Right ventricle myocardium inferior (tissue), 1 donor: Measurements from ENCODE around the gene CNR2. TPM values are rescaled to one million over a fixed set of nuclear protein-coding genes. Genes with fewer than 3 reads are reported as not detected.
"Not testable (repeated sequence)": the region's sequence is repeated elsewhere in the genome, so short reads cannot be mapped to it uniquely, and the experiment has no call there.

ENCODE experiments used
- ATAC-seq: fragments of 200-7000 bp; cut with Tn5 transposase; one replicate; pipeline ENCODE4 v1.9.1; 2020; ENCODE audit warnings: mild to moderate bottlenecking, moderate library complexity
- DNase-seq: peaks from one replicate; pipeline ENCODE4 v3.0.0; 2021; ENCODE audit errors: missing footprints
- intact Hi-C: fragments of 100-400 bp; cut with DNase I; formaldehyde crosslinking; loops from one replicate; pipeline ENCODE4 v1.11.0; 2022
- total RNA-seq: library from RNA; stranded (reverse); fragmentation: NEBNext Ultra II Directional; extraction: Animal tissue kit (Norgen Biotek cat#: 25700); gene quantifications from one replicate; pipeline ENCODE4 v1.2.1, GENCODE V29; 2021
- donor health status: DM: no; HTN: yes; CAD: no; lungs with severe emphysema.

CNR2 gene
- total RNA-seq, 1 donor from 2014 or later = not detected

DNA sequence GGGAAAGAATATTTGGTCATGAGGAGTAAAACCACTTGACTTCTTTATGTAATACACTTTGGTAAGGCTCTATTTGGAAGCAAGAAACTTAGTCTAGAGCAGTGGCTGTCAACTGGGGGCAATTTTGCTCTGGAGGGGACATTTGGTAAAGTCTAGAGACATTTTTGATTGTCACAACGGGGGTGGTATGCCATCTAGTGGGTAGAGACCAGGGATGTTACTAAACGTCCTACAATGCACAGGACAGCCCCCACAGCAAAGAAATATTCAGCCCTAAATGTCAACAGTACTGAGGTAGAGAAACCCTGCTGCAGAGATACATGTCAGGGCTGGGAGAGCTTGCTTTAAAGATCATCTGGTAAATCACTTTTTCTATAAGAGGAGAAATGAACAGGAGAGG, 58.6 kb downstream of the CNR2 start:
- intact Hi-C loops = no loop called here
- no peak for DNase-seq
- no peak for ATAC-seq

DNA sequence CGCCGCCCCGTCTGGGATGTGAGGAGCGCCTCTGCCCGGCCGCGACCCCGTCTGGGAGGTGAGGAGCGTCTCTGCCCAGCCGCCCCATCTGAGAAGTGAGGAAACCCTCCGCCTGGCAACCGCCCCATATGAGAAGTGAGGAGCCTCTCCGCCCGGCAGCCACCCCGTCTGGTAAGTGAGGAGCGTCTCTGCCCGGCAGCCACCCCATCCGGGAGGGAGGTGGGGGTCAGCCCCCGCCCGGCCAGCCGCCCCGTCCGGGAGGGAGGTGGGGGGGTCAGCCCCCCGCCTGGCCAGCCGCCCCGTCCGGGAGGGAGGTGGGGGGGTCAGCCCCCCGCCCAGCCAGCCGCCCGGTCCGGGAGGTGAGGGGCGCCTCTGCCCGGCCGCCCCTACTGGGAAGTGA, 60.0 kb downstream of the CNR2 start:
- intact Hi-C loops, ATAC-seq, DNase-seq: not testable (repeated sequence)

DNA sequence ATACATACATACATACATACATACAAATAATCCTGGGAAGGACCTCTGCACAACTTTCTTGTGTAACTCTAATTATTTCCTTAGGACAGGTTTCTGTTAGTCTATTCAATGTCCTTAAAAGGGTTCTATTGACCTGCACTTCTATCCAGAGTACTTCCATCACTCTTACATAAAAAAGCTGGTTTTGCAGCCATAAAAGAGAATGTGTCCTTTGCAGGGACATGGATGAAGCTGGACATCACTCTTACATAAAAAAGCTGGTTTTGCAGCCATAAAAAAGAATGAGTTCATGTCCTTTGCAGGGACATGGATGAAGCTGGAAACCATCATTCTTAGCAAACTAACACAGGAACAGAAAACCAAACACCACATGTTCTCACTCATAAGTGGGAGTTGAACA, 61.8 kb downstream of the CNR2 start:
- DNase-seq, intact Hi-C loops, ATAC-seq: not testable (repeated sequence)

DNA sequence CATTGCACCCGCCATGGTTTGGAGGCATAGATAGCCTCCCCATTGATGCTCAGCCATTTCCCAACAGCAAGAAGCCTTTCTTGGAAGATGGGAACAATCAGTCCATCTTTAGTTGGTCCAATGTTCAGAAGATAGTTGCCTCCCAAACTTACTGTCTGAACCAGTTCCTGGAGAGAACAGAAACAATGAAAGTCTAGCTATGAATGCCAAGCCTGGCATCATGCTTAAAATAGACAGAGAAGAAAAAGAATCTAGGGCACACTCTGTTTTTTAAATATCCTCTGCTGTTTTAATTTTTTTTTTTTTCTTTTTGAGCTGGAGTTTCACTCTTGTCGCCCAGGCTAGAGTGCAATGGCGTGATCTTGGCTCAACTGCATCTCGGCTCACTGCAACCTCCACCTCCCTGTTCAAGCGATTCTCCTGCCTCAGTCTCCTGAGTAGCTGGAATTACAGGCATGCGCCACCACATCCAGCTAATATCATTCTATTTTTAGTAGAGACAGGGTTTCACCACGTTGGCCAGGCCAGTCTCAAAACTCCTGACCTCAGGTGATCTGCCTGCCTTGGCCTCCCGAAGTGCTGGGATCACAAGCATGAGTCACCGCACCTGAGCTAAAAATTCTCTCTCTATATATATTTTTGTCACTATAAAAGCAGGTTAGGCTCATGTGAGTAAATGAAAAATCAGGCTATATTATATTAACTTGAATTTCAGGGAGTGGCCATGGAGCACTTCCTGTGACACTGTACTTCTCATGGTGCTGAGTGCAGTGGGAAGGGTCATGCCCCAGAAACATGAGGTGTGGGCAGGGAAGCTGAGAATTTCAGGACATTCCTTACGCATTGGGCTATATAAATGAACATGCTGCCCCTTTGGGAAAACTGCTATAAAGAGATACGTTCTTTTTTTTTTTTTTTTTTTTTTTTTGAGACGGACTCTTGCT, 64.2 kb downstream of the CNR2 start:
- peak; percentile 72 for ATAC-seq
- intact Hi-C loops = no loop called here
- no peak for DNase-seq

DNA sequence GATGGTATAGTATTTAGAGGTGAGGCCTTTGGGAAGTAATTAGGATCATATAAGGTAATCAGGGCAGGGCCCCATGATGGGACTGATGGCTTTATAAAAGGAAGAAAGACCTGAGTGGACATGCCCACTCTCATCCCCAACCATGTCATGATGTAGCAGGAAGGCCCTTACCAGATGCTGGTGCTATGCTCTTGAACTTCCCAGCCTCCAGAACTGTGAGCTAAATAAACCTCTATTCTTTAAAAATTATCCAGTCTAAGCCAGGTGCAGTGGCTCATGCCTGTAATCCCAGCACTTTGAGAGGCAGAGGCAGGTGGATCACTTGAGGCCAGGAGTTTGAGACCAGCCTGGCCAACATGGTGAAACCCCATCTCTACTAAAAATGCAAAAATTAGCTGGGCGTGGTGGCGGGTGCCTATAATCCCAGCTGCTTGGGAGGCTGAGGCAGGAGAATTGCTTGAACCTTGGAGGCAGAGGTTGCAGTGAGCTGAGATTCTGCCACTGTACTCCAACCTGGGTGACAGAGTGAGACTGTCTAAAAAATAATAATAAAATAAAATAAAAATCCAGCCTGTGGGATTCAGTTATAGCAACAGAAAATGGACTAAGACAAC, 65.6 kb downstream of the CNR2 start:
- intact Hi-C loops, DNase-seq, ATAC-seq: not testable (repeated sequence)

DNA sequence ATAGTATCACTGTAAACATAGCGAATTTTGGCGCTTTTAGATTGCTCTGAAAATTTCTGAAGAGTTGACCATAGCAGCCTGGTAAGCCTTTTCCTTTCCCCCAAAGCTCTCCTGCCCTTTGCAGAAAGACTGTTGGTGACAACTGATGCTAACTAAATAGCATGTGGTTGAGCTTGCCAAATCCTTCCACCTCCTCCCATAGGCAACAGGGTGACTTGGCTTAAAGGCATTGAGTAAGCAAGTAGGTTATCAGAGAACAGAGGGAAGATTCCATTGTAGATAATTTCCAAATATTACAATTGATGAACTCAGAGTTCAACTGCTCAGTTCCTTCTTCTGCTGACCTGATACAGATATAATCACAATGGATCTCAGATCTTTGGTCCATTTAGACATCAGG, 68.0 kb downstream of the CNR2 start:
- DNase-seq = no peak
- intact Hi-C loops = no loop called here
- no peak for ATAC-seq

DNA sequence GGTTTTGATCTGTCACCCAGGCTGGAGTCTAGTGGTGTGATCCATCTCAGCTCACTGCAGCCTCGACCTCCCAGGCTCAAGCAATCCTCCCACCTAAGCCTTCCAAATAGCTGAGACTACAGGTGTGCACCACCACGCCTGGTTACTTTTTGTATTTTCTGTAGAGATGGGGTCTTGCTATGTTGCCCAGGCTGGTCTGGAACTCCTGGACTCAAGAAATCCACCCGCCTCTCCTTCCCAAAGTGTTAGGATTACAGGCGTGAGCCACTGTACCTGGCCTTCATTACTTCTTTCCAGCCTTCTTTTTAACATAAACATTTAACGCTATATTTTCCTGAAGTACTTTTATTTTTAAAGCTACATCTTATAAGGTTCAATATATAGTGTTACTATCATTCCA, 69.5 kb downstream of the CNR2 start:
- DNase-seq = no peak
- intact Hi-C loops = no loop called here
- no peak for ATAC-seq

DNA sequence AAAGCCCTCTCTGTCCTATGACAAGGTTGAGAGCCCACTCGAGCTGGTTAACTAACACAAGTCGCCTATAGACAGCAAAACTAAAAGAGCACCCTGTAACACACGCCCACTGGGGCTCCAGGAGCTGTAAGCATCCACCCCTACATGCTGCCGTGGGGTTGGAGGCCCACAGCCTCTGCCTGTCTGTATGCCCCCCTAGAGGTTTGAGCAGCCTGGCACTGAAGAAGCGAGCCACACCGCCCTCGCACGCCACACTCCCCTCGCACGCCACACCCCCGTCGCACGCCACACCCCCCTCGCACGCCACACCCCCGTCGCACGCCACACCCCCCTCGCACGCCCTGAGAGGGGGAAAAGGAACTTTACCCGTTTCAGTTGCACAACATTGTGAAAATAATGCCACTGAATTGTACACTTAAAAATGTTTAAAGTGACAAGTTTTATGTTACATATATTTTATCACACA, 74.7 kb downstream of the CNR2 start:
- DNase-seq = peak; percentile 89
- ATAC-seq = peak; percentile 98
- intact Hi-C loops = no loop called here

DNA sequence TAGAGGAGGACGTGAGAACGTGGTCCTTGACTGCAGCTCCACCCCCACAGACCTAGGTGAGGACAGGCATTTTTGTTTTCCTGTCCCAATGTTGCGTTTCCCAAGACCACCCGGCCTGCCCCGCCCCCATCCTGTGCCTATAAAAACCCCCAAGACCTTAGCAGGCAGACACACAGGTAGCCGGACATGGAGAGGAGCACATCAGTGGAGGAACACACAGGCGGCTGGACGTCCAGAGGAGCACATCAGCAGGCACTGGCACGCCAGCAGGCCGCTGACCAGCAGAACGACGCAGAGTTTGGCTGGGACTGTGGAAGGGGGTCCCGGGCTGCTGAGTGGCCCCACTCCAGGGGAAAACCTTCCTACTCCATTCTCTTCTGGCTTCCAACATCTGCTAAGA, 75.3 kb downstream of the CNR2 start:
- ATAC-seq (no peak), DNase-seq (no peak)
- intact Hi-C loops = no loop called here

DNA sequence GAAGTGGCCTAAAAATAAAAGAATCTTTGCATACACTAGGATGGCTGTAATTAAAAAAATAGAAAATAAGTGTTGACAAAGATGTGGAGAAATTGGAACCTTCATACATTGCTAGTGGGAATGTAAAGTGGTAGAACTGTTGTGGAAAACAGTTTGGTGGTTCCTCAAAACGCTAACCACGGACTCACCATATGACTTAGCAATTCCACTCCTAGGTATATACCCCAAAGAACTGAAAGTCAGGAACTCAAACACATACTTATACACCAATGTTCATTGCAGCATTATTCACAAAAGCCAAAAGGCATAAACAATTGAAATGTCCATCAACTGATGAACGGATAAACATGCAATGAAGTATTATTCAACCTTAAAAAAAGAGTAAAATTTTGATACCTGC, 77.1 kb downstream of the CNR2 start:
- no peak for DNase-seq
- intact Hi-C loops = no loop called here
- no peak for ATAC-seq

DNA sequence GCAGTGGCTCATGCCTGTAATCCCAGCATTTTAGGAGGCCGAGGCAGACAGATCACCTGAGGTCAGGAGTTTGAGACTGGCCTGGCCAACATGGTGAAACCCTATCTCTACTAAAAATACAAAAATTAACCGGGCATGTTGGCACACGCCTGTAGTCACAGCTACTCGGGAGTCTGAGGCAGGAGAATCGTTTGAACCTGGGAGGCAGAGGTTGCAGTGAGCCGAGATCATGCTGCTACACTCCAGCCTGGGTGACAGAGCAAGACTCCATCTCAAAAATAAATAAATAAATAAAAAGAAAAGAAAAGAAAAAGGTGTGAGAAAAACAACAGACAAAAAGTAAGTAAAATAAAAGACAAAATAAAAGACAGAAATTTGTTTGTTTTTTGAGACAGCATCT, 79.0 kb downstream of the CNR2 start:
- intact Hi-C loops, DNase-seq, ATAC-seq: not testable (repeated sequence)

DNA sequence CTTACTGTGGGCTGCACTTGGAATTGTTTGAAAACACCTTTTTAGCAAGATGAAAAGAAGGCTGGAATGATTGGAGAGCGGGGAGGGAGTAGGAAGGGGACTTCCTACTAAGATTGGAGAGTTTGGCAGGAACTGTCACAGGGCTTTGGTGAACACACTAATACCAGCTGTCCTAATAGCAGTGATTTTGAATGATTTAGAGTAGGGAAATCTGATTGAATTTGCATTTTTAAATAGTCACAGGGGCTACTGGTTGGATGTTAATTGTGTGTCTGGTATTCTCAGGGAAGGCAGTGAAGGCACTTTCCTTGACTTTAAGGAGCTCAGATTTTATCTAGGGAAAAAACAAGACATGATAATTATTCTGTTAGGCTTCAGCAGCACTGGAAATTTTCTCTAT, 85.4 kb downstream of the CNR2 start:
- ATAC-seq = no peak
- no peak for DNase-seq
- intact Hi-C loops = loop anchor here (5.0 kb wide), 1 partner anchor 40 kb away; the partner anchor contains the start of gene FUCA1

DNA sequence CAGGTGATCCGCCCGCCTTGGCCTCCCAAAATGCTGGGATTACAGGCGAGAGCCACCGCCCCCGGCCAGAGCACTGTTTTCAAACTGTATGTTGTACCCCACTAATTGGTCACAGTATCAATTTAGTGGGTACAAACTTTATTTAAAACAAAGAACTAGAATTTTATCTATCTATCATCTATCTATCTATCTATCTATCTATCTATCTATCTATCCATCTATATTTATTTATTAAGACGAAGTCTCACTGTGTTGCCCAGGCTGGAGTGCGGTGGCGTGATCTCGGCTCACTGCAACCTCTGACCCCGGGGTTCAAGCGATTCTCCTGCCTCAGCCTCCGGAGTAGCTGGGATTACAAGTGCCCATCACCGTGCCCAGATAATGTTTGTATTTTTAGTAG, 86.6 kb downstream of the CNR2 start:
- intact Hi-C loops = loop anchor here (5.0 kb wide), 1 partner anchor 41 kb away; the partner anchor contains the start of gene FUCA1
- ATAC-seq = not testable (repeated sequence)

DNA sequence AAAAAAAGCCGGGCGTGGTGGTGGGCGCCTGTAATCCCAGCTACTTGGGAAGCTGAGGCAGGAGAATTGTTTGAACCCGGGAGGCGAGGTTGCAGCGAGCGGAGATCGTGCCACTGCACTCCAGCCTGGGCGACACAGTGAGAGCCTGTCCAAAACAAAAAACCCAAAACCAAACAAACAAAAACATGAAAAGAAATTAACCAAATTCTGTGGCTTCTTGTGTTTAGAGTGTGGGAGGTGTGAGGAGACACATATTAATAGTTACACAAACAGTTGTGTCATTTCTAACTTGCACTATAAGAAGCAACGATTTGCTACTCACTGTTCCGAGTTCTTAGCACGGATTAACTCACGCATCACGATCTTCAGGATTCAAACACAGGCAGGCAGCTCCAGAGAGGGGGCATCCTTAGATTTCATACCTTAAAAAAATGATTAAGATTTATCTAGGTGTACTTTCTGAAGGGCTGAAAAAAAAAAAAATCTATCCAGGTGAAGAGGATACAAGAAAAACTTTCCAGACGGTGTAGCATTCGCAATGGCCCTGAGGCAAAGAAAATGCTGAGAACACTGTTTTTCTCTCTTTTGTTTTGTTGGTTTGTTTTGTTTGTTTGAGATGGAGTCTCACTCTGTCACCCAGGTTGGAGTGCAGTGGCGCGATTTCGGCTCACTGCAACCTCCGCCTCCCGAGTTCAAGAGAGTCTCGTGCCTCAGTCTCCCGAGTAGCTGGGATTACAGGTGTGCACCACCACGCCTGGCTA, 87.2 kb downstream of the CNR2 start:
- intact Hi-C loops = loop anchor here (2.0 to 5.0 kb wide), 2 partner anchors 25 to 41 kb away; partner anchors contain the start of genes FUCA1 and GALE
- ATAC-seq = no peak
- DNase-seq = no peak

More for the DNA sequence above, 86.6 kb downstream of the CNR2 start:
- not testable (repeated sequence) for DNase-seq

DNA sequence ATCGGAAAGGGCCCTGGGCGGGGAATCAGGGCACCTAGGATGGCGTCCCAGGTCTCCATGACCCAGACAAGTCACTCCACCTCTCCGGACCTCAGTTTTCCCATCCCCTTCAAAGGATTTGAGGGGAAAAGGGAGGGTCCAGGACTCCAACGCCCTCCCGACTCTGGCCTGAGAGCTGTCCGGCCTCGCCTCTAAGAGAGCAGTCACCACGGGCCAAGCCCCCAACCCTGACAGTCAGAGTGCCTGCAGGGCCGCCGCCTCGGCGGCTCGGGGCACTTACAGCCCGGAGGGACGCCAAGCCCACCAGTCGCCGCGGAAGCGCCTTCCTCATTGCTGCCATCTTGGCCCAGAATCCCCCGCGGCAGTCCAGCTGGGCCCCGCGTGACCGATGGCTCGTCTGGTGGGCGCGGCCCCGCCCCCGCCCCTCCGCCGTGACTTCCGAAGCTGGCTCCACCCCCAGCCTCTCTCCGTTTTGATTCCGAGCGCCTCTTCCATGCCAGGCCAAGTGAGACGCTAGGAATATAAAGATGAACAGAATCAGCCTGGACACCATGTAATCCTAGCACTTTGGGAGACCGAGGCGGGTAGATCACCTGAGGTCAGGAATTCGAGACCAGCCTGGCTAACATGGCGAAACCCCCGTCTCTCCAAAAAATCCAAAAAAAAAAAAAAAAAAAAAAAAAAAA, 87.9 kb downstream of the CNR2 start, which contains the start of gene HMGCL:
HMGCL (minus strand) TSS at position 354 of the 686 bp plus-strand sequence; CDS start at position 340, 14 bp downstream.
- intact Hi-C loops = loop anchor here (2.0 to 5.0 kb wide), 2 partner anchors 24 to 42 kb away; partner anchors contain the start of genes FUCA1 and GALE
- ATAC-seq = peak; percentile 98
- DNase-seq = peak; percentile 95

DNA sequence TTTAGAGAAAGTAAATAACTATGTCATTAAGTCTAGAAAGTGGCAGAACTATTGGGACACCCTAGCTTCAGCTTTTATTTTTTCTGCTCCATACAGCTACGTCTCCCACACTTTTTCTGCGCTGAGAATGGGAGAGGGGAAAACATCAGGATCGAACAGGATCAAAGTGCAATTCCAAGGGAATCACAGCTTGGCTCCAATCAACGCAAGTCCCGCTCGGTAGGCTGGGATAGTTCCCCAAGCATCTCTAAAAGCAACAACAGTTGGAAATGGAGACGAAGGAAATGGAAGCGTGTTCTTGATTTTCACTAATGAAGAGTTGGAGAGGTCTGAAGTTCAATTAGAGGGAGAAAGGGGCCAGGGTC, 88.5 kb downstream of the CNR2 start:
- ATAC-seq (no peak), DNase-seq (no peak)
- intact Hi-C loops = loop anchor here (2.0 to 5.0 kb wide), 2 partner anchors 24 to 43 kb away; partner anchors contain the start of genes FUCA1 and GALE

DNA sequence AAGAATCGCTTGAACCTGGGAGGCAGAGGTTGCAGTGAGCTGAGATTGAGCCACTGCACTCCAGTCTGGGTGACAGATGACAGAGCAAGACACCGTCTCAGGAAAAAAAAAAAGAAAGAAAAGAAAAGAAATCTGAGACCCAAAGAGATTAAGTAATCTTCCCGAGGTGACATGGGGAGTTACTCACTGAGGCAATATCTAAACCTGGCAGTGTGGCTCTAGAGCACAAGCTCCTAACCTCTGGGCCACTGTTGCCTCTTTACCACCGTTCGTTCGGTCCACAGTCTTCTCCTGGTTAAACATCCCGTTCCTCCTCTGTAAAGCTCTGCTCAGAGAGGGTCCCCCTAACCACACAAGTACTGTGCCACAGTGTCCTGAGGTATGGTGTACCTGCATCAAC, 89.4 kb downstream of the CNR2 start:
- intact Hi-C loops = loop anchor here (2.0 kb wide), 1 partner anchor 23 kb away; the partner anchor contains the start of gene GALE
- ATAC-seq = no peak
- no peak for DNase-seq
